Coronary artery (tissue), 2 donors: ENCODE results near the gene STPG4.

Experiments used
- DNase-seq: peaks from one replicate; pipeline ENCODE4 v3.0.0-alpha.2; 2017; ENCODE audit warnings: low spot score
- H3K27ac ChIP-seq, 2 donors: fragments of 200-600 bp; sonication (generic); one replicate each; pipeline ENCODE4 v1.5.1; 2016 to 2019
- H3K4me3 ChIP-seq: fragments of 200-600 bp; sonication (generic); 2 replicates; pipeline ENCODE4 v1.5.1; 2016; ENCODE audit warnings: mild to moderate bottlenecking, moderate library complexity
- CTCF ChIP-seq: fragments of 200-600 bp; sonication (generic); IDR thresholded peaks from one replicate; pipeline ENCODE4 v1.5.1; 2019; ENCODE audit warnings: antibody characterized with exemption

STPG4 gene

DNA sequence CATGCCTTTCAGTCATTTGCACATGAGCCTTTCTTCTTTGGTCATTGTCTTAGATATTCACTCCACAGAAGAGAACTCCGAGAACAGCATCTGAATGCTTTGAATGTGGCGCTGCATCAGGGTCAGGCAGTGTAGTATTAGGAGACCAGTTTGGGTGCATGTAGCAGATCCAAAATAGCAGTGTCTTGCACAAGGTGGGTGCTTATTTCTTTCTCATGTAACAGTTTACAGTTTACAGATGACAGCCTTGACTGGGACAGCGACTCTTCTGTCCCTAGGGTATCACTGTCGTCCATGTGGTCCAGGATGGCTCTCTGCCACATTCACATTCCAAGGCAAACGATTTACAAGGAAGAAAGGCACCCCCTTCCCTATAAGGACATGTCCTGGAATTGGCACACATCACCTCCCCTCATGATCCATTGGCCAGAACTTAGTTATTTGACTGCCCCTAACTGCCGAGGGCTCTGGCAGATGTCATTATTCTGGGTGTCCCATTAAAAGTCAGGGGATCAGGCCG lies 101.0 kb downstream of the STPG4 start:
- Histone ChIP-seq H3K27ac (peak overlapping the region in 1 of 2 donors; percentile 64), H3K4me3 (no peak overlapping the region)
- DNase-seq = no peak
- TF ChIP-seq CTCF = no peak

DNA sequence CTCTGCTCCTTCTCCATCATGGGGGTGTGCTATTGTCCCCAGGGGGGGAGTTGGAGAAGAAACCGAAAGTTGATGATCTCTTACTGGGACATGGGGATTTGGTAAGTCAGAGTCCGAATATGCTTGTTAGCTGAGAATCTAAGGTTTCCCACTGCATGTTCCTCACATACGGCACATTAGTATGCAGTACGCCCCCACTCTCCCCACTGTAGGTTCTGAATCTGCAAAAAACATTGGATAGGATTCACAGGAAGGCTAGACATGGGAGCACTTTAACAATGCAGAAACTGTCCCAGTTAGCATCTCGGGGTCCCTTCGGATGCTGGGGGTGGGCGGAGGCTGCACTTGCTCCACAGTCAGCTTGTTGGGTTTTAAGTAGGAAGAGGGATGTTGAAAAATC lies 102.3 kb downstream of the STPG4 start:
- Histone ChIP-seq H3K27ac (no peak overlapping the region), H3K4me3 (no peak overlapping the region)
- no peak for TF ChIP-seq CTCF
- DNase-seq = no peak

- Histone ChIP-seq H3K27ac (no peak overlapping the region), H3K4me3 (no peak overlapping the region)
- DNase-seq = no peak
- TF ChIP-seq CTCF = no peak
Observed at GRCh38 chr2:47051562-47051961, 103.5 kb downstream of the STPG4 start.

GRCh38 chr2:47050762-47051161 lies 104.3 kb downstream of the STPG4 start:
- DNase-seq = no peak
- no peak overlapping the region for H3K27ac ChIP-seq
- H3K4me3 ChIP-seq = no peak overlapping the region
- TF ChIP-seq CTCF = no peak

GRCh38 chr2:47050021-47050760 lies 104.9 kb downstream of the STPG4 start:
- Histone ChIP-seq H3K27ac (peak overlapping the region; percentile 29 to 57), H3K4me3 (no peak overlapping the region)
- DNase-seq = no peak
- TF ChIP-seq CTCF = no peak

GRCh38 chr2:47049502-47049901 lies 105.6 kb downstream of the STPG4 start:
- DNase-seq = no peak
- H3K4me3 ChIP-seq = no peak overlapping the region
- no peak for TF ChIP-seq CTCF
- H3K27ac ChIP-seq = peak overlapping the region in 1 of 2 donors; percentile 57
